WTC11 (cell line): Measurements from ENCODE around the gene ALG11. TPM values are rescaled to one million over a fixed set of nuclear protein-coding genes. Genes with fewer than 3 reads are reported as not detected.

Experiments used
- ATAC-seq: fragments of 200-7000 bp; cut with Tn5 transposase; 2 replicates; pipeline ENCODE4 v1.10.0; 2021; ENCODE audit warnings: mild to moderate bottlenecking, moderate library complexity
- CTCF ChIA-PET: fragments of 300-600 bp; sonication (Branson Sonifier 250); formaldehyde crosslinking; loops from one replicate; lab custom pipeline; 2021; ENCODE audit warnings: antibody characterized with exemption; lab: Charles Lee
- POLR2A ChIA-PET: fragments of 350-600 bp; sonication (Branson Sonifier 250); formaldehyde crosslinking; loops from one replicate; lab custom pipeline; 2021; ENCODE audit warnings: antibody characterized with exemption; lab: Charles Lee
- DNase-seq: peaks from one replicate; pipeline ENCODE4 v3.0.0; 2021; ENCODE audit warnings: low spot score
- H3K27ac Mint-ChIP-seq: 2 replicates; pipeline ENCODE4 v1.8.0; 2021; ENCODE audit warnings: mixed read lengths
- H3K27me3 Mint-ChIP-seq: 2 replicates; pipeline ENCODE4 v1.8.0; 2021; ENCODE audit warnings: low read depth, mild to moderate bottlenecking, moderate library complexity, mixed read lengths
- H3K36me3 Mint-ChIP-seq: 2 replicates; pipeline ENCODE4 v1.8.0; 2021; ENCODE audit warnings: mixed read lengths
- H3K4me1 Mint-ChIP-seq: 2 replicates; pipeline ENCODE4 v1.8.0; 2022; ENCODE audit warnings: mixed read lengths
- H3K4me3 Mint-ChIP-seq: 2 replicates; pipeline ENCODE4 v1.8.0; 2021; ENCODE audit warnings: mild to moderate bottlenecking, moderate library complexity, mixed read lengths
- H3K9me3 Mint-ChIP-seq: 2 replicates; pipeline ENCODE4 v1.8.0; 2021; ENCODE audit warnings: mixed read lengths
- CREB1 ChIP-seq: sonication (generic); formaldehyde crosslinking; IDR thresholded peaks from 2 replicates; pipeline ENCODE4 v1.8.0; 2023; ENCODE audit warnings: mild to moderate bottlenecking, missing genetic modification reagents
- CREM ChIP-seq: sonication (generic); formaldehyde crosslinking; IDR thresholded peaks from 2 replicates; pipeline ENCODE4 v1.8.1; 2022; ENCODE audit warnings: mild to moderate bottlenecking, missing genetic modification reagents, moderate library complexity
- ELF4 ChIP-seq: sonication (generic); formaldehyde crosslinking; IDR thresholded peaks from 2 replicates; pipeline ENCODE4 v1.8.1; 2022; ENCODE audit warnings: low read depth, mild to moderate bottlenecking, moderate library complexity, missing genetic modification reagents
- ESRRA ChIP-seq: sonication (generic); formaldehyde crosslinking; IDR thresholded peaks from 2 replicates; pipeline ENCODE4 v1.8.1; 2022; ENCODE audit warnings: mild to moderate bottlenecking, missing genetic modification reagents, borderline replicate concordance
- ETV6 ChIP-seq: sonication (generic); formaldehyde crosslinking; IDR thresholded peaks from 2 replicates; pipeline ENCODE4 v1.8.1; 2022; ENCODE audit warnings: mild to moderate bottlenecking, missing genetic modification reagents
- FOXK1 ChIP-seq: sonication (generic); formaldehyde crosslinking; IDR thresholded peaks from 2 replicates; pipeline ENCODE4 v1.8.0; 2022; ENCODE audit warnings: mild to moderate bottlenecking, moderate library complexity, missing genetic modification reagents
- FOXP1 ChIP-seq: sonication (generic); formaldehyde crosslinking; IDR thresholded peaks from 2 replicates; pipeline ENCODE4 v1.8.0; 2022; ENCODE audit warnings: missing genetic modification reagents, mild to moderate bottlenecking, moderate library complexity, borderline replicate concordance
- HMGA2 ChIP-seq: fragments of 250-450 bp; sonication (Bioruptor Pico); IDR thresholded peaks from 2 replicates; pipeline ENCODE4 v1.4.0; 2021; ENCODE audit warnings: mild to moderate bottlenecking, moderate library complexity
- IRF2 ChIP-seq: sonication (generic); formaldehyde crosslinking; IDR thresholded peaks from 2 replicates; pipeline ENCODE4 v1.8.0; 2022; ENCODE audit warnings: low read depth, missing genetic modification reagents, borderline replicate concordance
- MXD4 ChIP-seq: fragments of 250-450 bp; sonication (Bioruptor Pico); IDR thresholded peaks from 2 replicates; pipeline ENCODE4 v1.8.0; 2021; ENCODE audit warnings: mild to moderate bottlenecking, moderate library complexity, borderline replicate concordance
- MYBL2 ChIP-seq: sonication (generic); formaldehyde crosslinking; IDR thresholded peaks from 2 replicates; pipeline ENCODE4 v1.8.1; 2023; ENCODE audit warnings: mild to moderate bottlenecking, moderate library complexity, missing genetic modification reagents
- NFE2L1 ChIP-seq: sonication (generic); formaldehyde crosslinking; IDR thresholded peaks from 2 replicates; pipeline ENCODE4 v1.8.1; 2023; ENCODE audit warnings: missing genetic modification reagents
- NFYB ChIP-seq: sonication (generic); formaldehyde crosslinking; conservative IDR thresholded peaks from 2 replicates; pipeline ENCODE4 v1.8.0; 2022; ENCODE audit warnings: low read depth, missing genetic modification reagents
- RELA ChIP-seq: sonication (generic); formaldehyde crosslinking; IDR thresholded peaks from 2 replicates; pipeline ENCODE4 v1.8.1; 2022; ENCODE audit warnings: missing genetic modification reagents, mild to moderate bottlenecking, borderline replicate concordance
- TEAD4 ChIP-seq: sonication (generic); formaldehyde crosslinking; IDR thresholded peaks from 2 replicates; pipeline ENCODE4 v1.8.0; 2022; ENCODE audit warnings: mild to moderate bottlenecking, missing genetic modification reagents
- ZNF219 ChIP-seq: sonication (generic); formaldehyde crosslinking; IDR thresholded peaks from 2 replicates; pipeline ENCODE4 v1.8.0; 2023; ENCODE audit warnings: missing genetic modification reagents, mild to moderate bottlenecking, borderline replicate concordance
- total RNA-seq: library from RNA; stranded (reverse); gene quantifications from 3 replicates; pipeline ENCODE4 v1.2.3, GENCODE V29; 2021
- TF ChIP-seq, protein P1 (sequence below): sonication (generic); formaldehyde crosslinking; IDR thresholded peaks from 2 replicates; pipeline ENCODE4 v1.8.1; 2022; ENCODE audit warnings: low read depth, missing genetic modification reagents, borderline replicate concordance
- TF ChIP-seq, protein P2 (sequence below): sonication (generic); formaldehyde crosslinking; IDR thresholded peaks from 2 replicates; pipeline ENCODE4 v1.8.1; 2023; ENCODE audit warnings: mild to moderate bottlenecking, missing genetic modification reagents
- TF ChIP-seq, protein P3 (sequence below): sonication (generic); formaldehyde crosslinking; IDR thresholded peaks from 2 replicates; pipeline ENCODE4 v1.8.0; 2022; ENCODE audit warnings: mild to moderate bottlenecking, missing genetic modification reagents
- TF ChIP-seq, protein P4 (sequence below): sonication (generic); formaldehyde crosslinking; IDR thresholded peaks from 2 replicates; pipeline ENCODE4 v1.8.1; 2023; ENCODE audit warnings: mild to moderate bottlenecking, missing genetic modification reagents, moderate library complexity
- TF ChIP-seq, protein P5 (sequence below): sonication (generic); formaldehyde crosslinking; IDR thresholded peaks from 2 replicates; pipeline ENCODE4 v1.8.0; 2023; ENCODE audit warnings: missing genetic modification reagents

ALG11 gene
- total RNA-seq, 1 experiment from 2014 or later = 40.6 TPM

DNA sequence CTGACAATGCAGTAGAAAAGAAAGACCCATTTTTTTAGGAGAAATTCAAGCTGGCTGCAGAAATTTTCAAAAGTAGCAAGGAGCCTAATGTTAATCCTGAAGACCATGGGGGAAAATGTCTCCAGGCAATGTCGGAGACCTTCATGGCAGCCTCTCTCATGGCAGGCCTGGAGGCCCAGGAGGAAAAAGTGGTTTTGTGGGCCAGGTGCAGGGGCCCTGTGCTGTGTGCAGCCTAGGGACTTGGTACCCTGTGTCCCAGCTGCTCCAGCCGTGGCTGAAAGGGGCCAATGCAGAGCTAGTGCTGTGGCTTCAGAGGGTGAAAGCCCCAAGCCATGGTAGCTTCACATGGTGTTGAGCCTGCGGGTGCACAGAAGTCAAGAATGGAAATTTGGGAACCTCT lies 4.1 kb downstream of the ALG11 start (continued):
- TF ChIP-seq, protein P1, sequence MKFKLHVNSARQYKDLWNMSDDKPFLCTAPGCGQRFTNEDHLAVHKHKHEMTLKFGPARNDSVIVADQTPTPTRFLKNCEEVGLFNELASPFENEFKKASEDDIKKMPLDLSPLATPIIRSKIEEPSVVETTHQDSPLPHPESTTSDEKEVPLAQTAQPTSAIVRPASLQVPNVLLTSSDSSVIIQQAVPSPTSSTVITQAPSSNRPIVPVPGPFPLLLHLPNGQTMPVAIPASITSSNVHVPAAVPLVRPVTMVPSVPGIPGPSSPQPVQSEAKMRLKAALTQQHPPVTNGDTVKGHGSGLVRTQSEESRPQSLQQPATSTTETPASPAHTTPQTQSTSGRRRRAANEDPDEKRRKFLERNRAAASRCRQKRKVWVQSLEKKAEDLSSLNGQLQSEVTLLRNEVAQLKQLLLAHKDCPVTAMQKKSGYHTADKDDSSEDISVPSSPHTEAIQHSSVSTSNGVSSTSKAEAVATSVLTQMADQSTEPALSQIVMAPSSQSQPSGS (CRISPR knock-in tag) = no peak
- TF ChIP-seq HMGA2 (CRISPR knock-in tag) (no peak), NFE2L1 (CRISPR knock-in tag) (no peak), FOXK1 (CRISPR knock-in tag) (no peak)

DNA sequence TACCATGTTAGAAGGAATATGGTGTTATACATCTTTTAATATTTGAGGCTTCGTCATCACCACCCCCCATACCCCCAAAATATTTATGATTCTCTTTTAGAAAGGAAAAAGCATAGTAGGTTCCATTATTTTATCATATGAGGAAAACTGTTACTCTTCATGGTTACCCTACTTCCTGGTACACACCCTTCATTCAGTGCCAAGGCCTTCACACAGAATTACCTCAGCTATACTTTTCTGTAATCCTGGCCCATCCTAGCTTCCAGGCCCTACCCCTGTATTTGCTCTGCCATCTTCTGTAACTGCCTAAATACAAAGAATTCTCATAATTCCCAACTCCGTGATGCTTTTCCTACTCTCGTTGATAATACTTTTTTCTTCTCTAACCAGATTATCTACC lies 8.0 kb downstream of the ALG11 start:
- no peaks in the 10 kb centered on the region for H3K27me3 Mint-ChIP-seq
- no peak overlapping the region for H3K4me3 Mint-ChIP-seq
- ChIA-PET CTCF (no interaction called here), POLR2A (no interaction called here)
- no peak for ATAC-seq
- DNase-seq = no peak
- H3K9me3 Mint-ChIP-seq = peaks cover 15% of the 10 kb centered on the region
- TF ChIP-seq CREM (CRISPR knock-in tag) (no peak), ZNF219 (CRISPR knock-in tag) (no peak), MXD4 (CRISPR knock-in tag) (no peak)
- TF ChIP-seq, protein P2, sequence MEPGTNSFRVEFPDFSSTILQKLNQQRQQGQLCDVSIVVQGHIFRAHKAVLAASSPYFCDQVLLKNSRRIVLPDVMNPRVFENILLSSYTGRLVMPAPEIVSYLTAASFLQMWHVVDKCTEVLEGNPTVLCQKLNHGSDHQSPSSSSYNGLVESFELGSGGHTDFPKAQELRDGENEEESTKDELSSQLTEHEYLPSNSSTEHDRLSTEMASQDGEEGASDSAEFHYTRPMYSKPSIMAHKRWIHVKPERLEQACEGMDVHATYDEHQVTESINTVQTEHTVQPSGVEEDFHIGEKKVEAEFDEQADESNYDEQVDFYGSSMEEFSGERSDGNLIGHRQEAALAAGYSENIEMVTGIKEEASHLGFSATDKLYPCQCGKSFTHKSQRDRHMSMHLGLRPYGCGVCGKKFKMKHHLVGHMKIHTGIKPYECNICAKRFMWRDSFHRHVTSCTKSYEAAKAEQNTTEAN = no peak
- TF ChIP-seq, protein P3, sequence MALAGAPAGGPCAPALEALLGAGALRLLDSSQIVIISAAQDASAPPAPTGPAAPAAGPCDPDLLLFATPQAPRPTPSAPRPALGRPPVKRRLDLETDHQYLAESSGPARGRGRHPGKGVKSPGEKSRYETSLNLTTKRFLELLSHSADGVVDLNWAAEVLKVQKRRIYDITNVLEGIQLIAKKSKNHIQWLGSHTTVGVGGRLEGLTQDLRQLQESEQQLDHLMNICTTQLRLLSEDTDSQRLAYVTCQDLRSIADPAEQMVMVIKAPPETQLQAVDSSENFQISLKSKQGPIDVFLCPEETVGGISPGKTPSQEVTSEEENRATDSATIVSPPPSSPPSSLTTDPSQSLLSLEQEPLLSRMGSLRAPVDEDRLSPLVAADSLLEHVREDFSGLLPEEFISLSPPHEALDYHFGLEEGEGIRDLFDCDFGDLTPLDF (CRISPR knock-in tag) = no peak
- H3K36me3 Mint-ChIP-seq = peaks cover 72% of the 10 kb centered on the region
- H3K27ac Mint-ChIP-seq = no peak overlapping the region
- H3K4me1 Mint-ChIP-seq = no peaks in the 10 kb centered on the region

DNA sequence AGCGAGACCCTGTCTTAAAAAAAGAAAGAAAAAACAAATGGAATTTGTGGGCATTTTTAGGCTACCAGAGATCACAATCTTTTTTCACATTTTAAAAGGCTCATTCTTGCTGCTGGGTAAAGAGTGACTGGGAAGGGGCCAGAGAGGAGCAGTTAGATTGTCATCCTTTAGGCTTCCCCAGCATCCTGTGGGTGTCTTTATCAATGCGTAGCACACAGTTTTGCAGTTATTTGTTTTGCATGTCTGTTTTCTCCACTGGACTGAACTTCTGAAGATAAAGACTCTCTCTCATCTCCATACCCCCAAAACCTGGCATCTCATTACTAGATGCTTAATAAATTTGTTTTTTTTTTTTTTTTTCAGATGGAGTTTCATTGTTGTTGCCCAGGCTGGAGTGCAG lies 10.2 kb downstream of the ALG11 start:
- ATAC-seq (no peak), DNase-seq (no peak)
- TF ChIP-seq ESRRA (CRISPR knock-in tag) = no peak
- no peak for TF ChIP-seq MYBL2
- TF ChIP-seq, protein P2 = no peak
- no peak for TF ChIP-seq FOXP1 (CRISPR knock-in tag)
- TF ChIP-seq ETV6 (CRISPR knock-in tag) = no peak
- TF ChIP-seq CREB1 (CRISPR knock-in tag) = no peak
- TF ChIP-seq, protein P4, sequence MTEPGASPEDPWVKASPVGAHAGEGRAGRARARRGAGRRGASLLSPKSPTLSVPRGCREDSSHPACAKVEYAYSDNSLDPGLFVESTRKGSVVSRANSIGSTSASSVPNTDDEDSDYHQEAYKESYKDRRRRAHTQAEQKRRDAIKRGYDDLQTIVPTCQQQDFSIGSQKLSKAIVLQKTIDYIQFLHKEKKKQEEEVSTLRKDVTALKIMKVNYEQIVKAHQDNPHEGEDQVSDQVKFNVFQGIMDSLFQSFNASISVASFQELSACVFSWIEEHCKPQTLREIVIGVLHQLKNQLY (CRISPR knock-in tag) = no peak
- TF ChIP-seq NFYB = no peak
- no peak for TF ChIP-seq TEAD4 (CRISPR knock-in tag)
- no peak for TF ChIP-seq RELA (CRISPR knock-in tag)
- TF ChIP-seq, protein P5, sequence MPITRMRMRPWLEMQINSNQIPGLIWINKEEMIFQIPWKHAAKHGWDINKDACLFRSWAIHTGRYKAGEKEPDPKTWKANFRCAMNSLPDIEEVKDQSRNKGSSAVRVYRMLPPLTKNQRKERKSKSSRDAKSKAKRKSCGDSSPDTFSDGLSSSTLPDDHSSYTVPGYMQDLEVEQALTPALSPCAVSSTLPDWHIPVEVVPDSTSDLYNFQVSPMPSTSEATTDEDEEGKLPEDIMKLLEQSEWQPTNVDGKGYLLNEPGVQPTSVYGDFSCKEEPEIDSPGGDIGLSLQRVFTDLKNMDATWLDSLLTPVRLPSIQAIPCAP (CRISPR knock-in tag) = no peak
- TF ChIP-seq ELF4 = no peak
- TF ChIP-seq IRF2 = no peak
- Mint-ChIP-seq H3K4me1 (peaks cover 9% of the 10 kb centered on the region), H3K27ac (no peak overlapping the region), H3K4me3 (no peak overlapping the region), H3K36me3 (peaks cover 75% of the 10 kb centered on the region), H3K9me3 (peaks cover 16% of the 10 kb centered on the region), H3K27me3 (no peaks in the 10 kb centered on the region)
- POLR2A ChIA-PET = no interaction called here
- CTCF ChIA-PET = no interaction called here
